Measurements from ENCODE around the gene AGBL4.
A peak's percentile ranks its signal among the peaks of the same experiment; 100 is the strongest.

The AGBL4 gene

GRCh38 chr1:48916130-48917069 lies 1107.4 kb downstream of the AGBL4 start:
- no peak overlapping the region for H3K4me3 ChIP-seq (replicated peaks; ENCODE audit: low read depth, low read length)
- DNase-seq (ENCODE audit: low read depth) = peak; percentile 80
- TF ChIP-seq CTCF (IDR thresholded peaks at IDR 0.05; ENCODE audit: low read length, missing control alignments) = peak; percentile 68

GRCh38 chr1:48908606-48909005 lies 1115.1 kb downstream of the AGBL4 start:
- H3K4me3 ChIP-seq (replicated peaks; ENCODE audit: low read depth, low read length) = no peak overlapping the region
- no peak for TF ChIP-seq CTCF (IDR thresholded peaks at IDR 0.05; ENCODE audit: low read length, missing control alignments)
- DNase-seq (ENCODE audit: low read depth) = no peak

GRCh38 chr1:48906729-48907128 lies 1117.0 kb downstream of the AGBL4 start:
- no peak overlapping the region for H3K4me3 ChIP-seq (replicated peaks; ENCODE audit: low read depth, low read length)

GRCh38 chr1:48906164-48906563 lies 1117.6 kb downstream of the AGBL4 start:
- TF ChIP-seq CTCF (IDR thresholded peaks at IDR 0.05; ENCODE audit: low read length, missing control alignments) = no peak
- no peak for DNase-seq (ENCODE audit: low read depth)
- no peak overlapping the region for H3K4me3 ChIP-seq (replicated peaks; ENCODE audit: low read depth, low read length)

More at GRCh38 chr1:48906729-48907128, 1117.0 kb downstream of the AGBL4 start:
- DNase-seq (ENCODE audit: low read depth) = no peak
- TF ChIP-seq CTCF (IDR thresholded peaks at IDR 0.05; ENCODE audit: low read length, missing control alignments) = no peak

- DNase-seq (ENCODE audit: low read depth) = no peak
- no peak overlapping the region for H3K4me3 ChIP-seq (replicated peaks; ENCODE audit: low read depth, low read length)
- no peak for TF ChIP-seq CTCF (IDR thresholded peaks at IDR 0.05; ENCODE audit: low read length, missing control alignments)
These were observed 1120.5 kb downstream of the AGBL4 start for GRCh38 chr1:48903291-48903690.

- no peak overlapping the region for H3K4me3 ChIP-seq (replicated peaks; ENCODE audit: low read depth, low read length)
- no peak for TF ChIP-seq CTCF (IDR thresholded peaks at IDR 0.05; ENCODE audit: low read length, missing control alignments)
- no peak for DNase-seq (ENCODE audit: low read depth)
These were observed 1124.9 kb downstream of the AGBL4 start for GRCh38 chr1:48898894-48899293.
